Measurements from ENCODE around the gene DPYSL5.
"Not testable (repeated sequence)": the region's sequence is repeated elsewhere in the genome, so short reads cannot be mapped to it uniquely, and the experiment has no call there.

The DPYSL5 gene

DNA sequence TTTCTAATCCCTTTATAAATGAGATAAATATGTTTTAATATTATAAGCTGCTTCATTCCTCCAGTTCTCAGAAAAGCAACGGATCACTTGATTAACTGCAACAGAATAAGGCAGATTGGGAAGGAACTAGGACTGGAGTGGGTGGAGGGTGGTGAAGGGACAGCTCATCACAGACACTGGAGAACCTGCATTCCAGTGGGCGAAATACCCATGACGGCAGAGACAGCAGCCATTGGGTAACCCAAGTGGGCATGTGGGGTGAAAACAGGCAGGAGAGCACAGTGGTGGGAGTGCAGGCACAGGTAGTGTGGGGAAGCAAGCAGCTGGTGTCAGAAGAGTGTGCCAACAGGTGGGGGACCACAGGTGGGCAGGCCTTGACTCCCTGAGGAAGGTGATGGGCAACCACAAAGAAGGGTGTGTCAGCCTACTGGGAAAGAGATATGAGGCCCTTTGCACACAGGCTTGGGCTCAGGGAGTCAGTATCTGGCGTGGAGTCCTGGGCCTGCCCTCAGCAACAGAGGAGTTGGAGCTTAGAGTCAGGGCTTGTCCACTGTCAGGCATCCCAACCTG lies 27.2 kb downstream of the DPYSL5 start:
- no peak for DNase-seq (ENCODE audit: low read depth in 2 of 2)

DNA sequence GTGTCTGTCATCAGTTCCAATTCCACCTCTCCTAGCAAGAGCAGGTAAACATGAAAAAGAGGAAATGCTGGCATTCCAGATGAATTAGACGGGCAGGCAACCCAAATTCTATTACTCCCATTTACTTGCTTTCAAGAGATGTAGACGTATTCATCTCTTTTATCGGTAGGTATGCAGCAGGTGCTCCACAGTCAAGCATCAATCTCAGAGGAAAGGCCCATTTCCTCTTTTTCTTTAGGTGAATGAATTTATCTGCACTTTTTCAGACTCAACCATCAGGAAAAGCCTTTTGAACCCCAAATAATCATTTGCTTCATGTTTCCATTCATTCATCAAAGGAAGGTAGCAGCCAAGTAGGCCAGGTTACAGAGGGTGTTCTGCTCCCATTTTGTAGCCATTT lies 27.9 kb downstream of the DPYSL5 start:
- no peak for DNase-seq (ENCODE audit: low read depth in 2 of 2)

DNA sequence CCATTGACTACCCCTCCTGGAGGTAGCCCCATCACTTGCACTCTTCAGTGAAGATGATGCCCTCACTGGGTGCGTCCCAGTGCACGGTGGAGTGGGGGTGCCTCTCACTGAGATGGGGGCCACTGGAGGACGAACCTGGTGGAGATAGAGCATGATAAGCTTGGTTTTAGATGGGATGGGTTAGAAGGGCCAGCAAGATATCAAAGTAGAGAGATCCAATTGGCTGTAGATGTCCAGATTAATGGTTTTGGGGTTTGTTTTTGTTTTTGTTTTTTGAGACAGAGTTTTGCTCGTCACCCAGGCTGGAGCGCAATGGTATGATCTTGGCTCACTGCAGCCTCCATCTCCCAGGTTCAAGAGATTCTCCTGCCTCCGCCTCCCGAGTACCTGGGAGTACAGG lies 28.3 kb downstream of the DPYSL5 start:
- no peak for DNase-seq (ENCODE audit: low read depth in 2 of 2)

DNA sequence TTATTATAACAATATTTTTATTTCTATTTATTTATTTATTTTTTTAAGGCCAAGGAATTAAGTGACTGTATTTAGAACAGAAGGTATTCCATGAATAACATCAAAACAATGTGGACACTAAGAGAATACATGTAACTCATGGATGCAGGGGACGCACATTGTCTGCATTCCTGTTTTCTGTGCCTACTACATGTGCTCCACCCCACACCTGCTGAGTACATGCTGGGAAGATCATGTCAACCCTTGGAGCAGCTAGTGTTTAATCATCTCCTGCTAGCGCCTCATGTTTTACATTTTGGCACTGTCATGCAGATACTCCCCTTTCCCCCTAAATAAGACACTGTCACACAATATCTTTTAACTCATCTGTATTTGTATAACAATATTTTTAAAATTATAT lies 29.3 kb downstream of the DPYSL5 start:
- DNase-seq (ENCODE audit: low read depth in 2 of 2) = no peak

DNA sequence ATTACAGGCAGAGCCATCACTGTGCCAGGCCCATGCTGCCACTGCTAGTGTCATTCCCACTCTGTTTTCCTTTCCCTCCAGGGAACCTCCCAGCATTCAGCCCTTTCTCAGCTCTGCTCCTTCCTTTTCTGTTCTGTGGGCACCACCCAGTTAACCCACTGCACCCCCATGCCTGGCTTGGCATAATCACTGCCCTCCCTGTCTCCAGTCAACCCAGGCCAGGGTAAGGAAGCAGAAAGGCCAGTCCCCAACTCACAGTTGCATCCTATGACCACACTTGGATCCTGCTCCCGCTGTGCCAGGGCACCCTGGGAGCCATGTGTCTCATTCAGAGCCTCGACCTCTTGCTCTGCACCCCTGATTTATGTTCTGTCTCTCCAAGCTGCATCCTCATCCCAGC lies 32.2 kb downstream of the DPYSL5 start:
- no peak for DNase-seq (ENCODE audit: low read depth in 2 of 2)

DNA sequence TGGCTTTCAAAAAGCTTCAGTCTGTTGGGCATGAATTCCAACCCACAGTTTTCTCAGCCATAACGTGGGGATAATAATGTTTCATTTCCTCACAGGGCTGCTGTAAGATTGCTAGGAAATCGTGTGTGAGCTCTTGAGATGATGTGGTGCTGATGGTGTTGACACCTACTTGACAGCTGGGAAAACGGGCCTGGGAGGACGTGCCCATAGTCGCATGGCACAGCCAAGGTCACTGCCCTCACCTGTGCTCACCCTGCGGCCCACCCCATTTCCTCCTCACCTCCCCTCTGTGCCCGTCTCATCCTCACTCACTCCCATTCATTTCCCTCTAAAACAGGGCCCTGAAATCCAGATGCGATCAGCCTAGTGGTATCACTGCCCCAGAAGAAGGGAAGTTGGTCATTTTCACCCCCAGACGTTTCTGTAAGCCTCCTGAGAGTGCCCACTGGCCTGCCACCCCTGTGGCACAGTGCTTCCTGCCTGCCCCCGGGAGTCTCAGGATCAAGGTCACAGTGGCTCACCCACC lies 33.0 kb downstream of the DPYSL5 start:
- no peak for DNase-seq (ENCODE audit: low read depth in 2 of 2)

DNA sequence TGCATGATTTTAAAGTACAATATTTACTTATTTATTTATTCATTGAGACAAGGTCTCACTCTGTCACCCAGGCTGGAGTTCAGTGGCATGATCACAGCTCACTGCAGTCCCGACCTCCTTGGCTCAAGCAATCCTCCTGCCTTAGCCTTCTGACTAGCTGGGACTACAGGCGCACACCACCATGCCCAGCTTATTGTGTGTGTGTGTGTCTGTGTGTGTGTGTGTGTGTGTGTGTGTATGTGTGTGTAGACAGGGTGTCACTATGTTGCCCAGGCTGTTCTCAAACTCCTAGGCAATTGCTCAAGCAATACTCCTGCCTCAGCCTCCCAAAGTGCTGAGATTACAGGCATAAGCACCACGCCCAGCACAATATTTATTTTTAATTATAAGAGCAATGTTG lies 34.3 kb downstream of the DPYSL5 start:
- DNase-seq (ENCODE audit: low read depth in 2 of 2) = not testable (repeated sequence)

DNA sequence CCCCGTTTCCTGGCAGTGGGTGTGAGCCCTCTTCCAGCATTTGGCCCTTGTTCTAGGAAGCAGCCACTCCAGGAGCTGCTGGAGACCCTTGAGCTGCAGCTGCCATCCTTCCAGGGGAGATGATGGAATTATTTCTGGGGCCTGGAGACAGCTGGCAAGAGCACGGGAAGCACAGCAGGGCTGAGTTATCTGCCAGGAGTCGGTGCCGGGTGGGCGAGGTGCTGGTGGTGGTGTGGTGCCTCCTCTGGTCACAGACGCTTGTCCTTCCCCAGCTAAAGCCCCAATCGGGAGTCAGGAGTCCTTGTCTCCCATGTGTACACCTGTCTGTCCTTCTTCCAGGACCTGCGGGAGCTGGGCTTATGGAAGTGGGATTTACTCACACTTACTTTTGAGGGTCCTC lies 36.0 kb downstream of the DPYSL5 start:
- no peak for DNase-seq (ENCODE audit: low read depth in 2 of 2)

DNA sequence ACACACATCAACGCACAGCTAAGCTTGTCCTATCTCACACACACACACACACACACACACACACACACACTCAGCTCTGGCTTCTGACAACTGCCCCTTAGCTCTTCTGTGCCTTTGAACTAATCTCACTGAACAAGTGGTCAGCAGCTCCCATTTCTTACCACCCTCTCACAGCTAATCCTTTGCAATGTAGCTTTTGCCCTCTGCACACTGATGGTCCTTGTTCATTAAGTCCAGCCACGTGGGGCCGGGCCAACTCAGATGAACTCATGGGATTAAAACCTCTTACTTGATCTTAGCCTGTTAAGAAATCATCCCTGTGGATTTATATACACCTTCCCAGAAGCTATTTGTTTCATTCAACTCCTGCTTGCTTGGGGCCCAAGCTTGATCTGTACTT lies 36.6 kb downstream of the DPYSL5 start:
- DNase-seq (ENCODE audit: low read depth in 2 of 2) = no peak

DNA sequence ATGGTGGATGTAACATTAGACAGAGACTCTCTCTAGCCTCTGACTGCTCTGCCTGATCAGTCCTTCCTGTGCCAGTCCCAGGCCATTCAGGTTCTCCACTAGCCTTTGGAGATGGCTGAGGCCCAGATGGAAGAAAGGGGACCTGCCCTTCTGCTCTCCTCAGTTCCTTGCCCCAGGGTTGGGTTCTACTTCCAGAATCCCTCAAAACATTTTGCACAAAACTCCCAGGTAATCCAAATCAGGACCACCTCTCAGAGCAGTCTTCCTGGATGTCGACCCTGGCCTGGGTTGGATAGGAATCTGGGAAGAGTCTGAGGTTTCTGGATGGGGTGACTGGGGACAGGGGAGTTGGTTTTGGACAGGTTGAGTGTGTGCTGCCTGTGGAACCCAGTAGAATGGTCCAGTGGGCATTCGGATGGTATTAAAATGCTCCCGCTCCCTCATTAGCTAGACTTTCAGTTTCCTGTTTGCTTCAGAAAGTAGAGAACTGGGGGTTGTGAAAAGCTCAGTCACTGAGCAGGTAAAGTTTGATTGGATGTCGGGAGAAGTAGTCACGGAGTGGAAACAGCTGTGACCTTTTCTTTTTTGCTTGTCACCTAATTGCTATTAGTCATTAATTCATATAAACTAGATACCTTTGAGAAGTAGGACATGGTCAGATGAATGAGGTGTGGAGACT lies 37.9 kb downstream of the DPYSL5 start:
- DNase-seq (ENCODE audit: low read depth in 2 of 2) = no peak

DNA sequence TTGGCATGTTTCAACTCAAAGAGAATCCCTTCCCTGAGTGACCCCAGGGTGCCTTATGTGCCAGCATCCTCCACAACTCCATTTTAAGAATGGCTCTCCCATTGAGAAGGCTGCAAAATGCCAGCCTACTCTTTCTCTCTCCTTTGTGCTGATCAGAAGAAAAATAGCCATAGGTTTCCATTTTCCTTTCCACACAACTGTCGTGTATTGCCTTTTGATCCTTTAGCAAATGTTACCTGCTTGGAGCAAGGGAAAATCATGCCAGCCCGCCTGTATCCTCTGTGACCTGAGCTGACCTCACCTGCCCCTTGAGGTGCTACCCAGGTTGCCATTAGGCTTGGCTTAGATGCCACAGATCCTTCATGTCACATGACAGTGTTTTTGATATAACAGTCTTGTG lies 38.8 kb downstream of the DPYSL5 start:
- no peak for DNase-seq (ENCODE audit: low read depth in 2 of 2)

DNA sequence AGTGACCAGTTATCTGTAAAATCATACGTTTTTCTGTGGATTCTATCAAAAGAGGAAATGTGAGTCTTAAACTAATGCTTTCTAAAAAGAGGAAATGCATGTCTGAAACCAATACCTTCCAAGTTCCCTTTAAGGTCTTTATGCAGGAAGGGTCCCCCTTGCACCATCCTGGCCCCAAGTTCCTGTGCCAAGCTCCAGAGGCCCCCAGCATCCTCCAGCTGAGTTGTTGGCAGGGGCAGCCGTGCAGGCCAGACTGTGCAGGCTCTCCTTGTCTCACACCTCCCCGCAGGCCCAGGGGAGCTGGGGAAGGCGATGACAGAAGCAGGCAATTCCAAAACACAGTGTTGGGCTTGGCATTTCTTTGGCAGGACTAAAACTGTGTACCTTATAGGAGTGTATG lies 39.2 kb downstream of the DPYSL5 start:
- no peak for DNase-seq (ENCODE audit: low read depth in 2 of 2)

DNA sequence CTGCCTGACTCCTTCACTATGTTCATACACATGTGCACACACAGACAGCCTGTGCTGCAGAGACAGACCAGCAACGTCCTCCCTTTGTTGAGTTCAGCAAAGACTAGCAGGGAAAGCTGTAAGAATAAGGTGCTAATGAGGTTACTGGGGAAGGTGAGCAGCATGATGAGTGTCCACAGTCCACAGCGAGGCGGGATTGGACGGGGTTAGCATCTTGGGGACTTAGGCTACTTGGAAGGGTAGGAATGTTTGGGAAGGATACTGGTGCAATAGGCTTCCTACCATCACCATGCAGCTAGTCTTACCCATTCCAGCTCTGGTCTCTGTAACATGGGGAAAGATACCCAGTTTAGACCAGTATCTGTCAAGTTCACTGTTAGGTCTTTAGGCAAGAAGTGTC lies 41.9 kb downstream of the DPYSL5 start:
- DNase-seq (ENCODE audit: low read depth in 2 of 2) = no peak

DNA sequence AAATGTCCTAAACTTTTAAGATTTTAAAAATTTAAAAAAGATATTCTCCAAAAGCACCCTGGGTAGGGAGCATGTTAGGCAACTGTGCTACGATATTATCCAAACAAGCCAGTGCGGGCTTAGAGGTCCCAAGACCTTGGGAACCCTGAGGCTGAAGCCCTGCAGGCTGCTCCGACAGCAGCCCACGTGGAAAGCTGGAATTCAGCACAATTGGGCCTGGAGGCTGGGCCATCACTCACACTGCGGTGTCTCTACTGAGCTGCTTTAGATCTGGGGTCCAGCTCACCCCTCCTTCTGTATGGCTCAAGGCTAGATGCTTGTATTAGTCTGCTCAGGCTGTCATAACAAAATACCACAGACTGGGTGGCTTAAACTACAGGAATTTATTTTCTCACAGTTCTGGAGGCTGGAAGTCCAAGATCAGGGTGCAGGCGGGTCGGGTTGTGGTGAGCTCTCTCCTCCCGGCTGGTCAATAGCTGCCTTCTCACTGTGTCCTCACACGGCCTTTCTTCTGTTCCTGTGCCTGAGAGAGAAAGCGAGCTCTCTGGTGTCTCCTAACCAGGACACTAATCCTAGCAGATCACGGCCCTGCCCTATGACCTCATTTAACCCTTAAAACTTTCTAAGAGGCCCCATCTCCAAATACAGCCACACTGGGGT lies 42.5 kb downstream of the DPYSL5 start:
- no peak for DNase-seq (ENCODE audit: low read depth in 2 of 2)

DNA sequence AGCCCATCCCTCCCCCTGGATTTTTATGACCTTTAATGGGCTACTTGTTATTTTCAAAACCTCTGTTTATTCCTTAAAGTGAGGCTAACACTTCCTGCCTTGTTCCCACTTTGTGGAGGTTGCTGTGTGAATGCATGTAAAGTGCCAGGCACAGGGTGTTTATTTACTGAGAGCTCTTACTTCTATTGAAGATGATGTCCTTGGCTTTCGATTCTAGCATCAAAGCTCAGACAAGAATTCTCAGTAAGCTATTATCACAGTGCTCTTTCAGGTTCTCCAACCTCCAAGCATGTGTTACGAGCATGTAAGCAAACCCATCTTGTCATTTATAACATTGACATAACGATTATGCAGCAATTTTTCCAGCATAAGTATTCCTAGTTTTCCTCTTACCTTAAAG lies 44.2 kb downstream of the DPYSL5 start:
- DNase-seq (ENCODE audit: low read depth in 2 of 2) = no peak

DNA sequence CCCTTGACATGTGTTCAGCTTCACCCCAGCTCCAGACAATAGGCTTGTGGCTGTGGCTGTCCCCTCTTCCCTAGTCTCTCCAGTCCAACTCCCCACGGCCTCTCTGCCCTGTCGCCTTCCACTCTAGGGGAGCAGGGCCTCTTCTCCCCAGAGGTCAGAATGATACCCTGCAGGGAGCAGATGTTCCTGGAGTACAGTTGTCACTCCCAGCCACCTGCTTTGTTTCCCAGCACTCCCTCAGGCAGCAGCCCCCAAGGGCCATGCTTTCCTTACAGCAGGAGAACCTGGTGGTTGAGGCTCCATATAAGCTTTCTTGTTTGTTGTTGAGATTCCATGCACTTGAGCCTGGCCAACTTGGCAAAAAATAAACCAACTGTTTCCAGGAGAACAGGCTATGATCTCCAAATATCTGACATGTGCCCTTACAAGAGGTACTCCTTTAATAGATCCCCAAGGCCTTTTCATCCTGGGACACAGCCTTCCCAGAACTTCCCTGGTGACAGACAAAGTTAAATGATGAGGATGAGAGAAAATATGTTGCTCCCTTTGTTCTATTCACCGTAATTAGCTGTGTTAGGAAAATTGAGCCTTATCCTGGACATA lies 45.1 kb downstream of the DPYSL5 start:
- DNase-seq (ENCODE audit: low read depth in 2 of 2) = no peak

DNA sequence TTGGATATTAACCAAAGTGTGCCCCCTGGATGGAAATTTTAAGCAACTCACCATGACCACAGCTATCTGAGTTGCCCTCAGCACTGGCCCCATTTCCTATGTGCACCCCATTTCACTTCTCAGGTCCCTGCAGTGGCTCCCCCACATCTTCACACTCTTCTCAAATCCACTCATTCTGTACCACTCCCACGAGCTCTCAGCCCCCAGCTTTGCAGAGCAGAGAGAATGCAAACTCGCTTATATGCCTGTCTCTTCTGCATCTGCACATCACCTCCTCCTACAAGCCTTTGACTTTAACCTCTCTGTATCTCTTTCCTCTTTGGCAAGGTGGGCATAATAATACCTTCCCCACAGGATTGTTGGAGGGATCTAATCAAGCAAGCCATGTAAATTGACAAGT lies 46.2 kb downstream of the DPYSL5 start:
- no peak for DNase-seq (ENCODE audit: low read depth in 2 of 2)

DNA sequence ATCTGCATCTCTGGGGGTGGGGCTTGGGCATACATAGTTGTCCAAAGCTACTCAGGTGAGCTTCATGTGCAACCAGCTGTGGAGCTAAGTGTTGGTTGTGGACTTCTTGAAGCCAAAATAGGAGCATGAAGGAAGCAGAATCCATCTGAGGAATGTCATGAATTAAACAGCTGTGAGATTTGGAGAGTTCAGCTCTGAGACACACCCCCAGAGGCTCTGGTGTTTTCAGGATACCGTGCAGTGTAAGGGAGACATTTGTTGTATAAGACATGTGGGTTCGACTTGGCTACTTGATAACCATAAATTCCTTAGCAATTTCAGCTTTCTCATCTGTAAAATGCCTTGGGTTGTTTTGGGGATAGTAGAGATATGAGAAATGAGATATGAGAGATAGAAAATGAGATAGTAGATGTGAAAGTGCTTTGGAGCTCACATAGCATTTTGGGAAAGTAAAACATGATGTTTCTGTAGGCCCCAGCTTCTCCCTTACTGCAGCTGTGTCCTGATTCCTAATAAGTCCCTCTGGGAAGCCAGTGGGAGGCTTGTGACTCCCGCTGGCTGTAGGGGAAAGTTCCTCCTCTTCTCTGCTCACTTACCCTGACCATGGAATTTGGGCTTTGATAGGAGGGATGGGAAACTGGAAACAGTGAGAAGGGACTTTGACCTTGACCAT lies 50.0 kb downstream of the DPYSL5 start:
- no peak for DNase-seq (ENCODE audit: low read depth in 2 of 2)

DNA sequence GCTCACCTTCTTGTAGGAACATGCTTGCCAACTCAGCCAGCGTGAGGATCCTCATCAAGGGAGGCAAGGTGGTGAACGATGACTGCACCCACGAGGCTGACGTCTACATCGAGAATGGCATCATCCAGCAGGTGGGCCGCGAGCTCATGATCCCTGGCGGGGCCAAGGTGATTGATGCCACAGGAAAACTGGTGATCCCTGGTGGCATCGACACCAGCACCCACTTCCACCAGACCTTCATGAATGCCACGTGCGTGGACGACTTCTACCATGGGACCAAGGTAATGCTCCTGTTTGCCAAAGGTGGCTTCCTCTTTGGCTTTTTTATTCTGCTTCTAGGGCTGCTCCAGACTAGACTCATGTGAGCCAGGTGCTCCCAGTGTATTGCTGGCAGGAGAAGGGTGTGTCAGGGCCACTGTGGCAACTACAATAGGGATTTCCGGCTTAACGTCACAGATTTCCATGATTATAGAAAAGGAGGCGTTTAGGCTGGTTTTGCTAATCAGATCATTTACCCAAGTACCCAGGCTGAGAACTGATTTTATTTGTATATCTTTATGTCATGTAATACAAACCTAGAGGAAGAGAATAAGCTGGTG lies 50.6 kb downstream of the DPYSL5 start:
- no peak for DNase-seq (ENCODE audit: low read depth in 2 of 2)

DNA sequence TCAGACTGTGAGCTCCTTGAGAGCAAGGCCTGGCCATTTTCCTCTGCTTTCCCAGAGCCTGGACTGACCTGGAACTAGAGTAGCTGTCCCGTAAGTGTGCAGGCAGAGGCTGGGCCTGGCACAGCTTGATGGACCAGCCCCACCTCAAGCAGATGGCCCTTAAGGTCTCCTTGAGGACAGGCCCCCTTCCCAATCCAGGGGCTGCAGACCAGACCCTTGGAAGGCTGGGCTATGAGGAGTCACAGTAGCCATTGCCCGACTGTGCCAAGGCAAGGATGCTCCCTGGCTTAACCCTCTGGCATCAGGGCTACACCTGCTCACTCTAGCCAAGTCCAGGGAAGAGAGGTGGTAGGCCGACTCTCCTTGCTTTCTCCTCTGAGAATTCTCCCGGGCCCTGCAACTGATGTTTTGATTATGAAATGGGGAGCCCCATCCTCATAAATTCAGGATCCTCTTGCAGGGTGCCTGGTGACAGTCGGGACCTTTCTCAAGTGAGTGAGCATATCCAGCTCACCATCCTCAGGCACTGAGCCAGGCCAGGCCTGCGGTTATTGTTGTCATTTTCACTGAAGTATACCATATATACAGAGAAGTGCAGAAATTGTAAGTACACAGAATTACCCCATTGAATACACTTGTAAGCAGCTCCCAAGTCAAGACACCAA lies 51.7 kb downstream of the DPYSL5 start:
- no peak for DNase-seq (ENCODE audit: low read depth in 2 of 2)

DNA sequence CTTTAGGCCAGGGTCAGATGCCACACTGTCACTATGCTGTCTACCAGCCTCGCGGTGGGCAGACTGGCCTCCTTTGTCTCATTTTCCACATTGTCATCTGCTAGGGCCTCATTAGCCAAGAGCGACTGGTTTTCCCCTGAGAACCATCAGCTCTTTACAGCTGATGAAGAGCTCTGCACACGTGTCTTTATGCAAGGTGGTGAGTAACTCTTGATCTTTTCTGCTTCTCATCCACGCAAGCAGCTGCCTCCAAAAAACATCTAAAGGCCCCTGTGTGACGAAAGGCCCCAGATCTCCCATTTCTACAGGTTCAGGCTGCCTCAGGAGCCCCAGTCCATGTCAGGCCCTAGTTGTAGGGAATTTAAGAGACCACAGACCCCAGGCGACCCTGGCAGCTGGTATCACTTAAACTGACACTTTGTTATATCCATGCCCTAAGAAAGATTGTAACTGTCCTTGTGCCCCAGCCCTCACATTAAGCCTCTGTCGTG lies 52.9 kb downstream of the DPYSL5 start:
- DNase-seq (ENCODE audit: low read depth in 2 of 2) = no peak
